IMR-90 (cell line): ENCODE measurements around the gene FCGR2B. TPM values are rescaled to one million over a fixed set of nuclear protein-coding genes. Genes with fewer than 3 reads are reported as not detected.

Experiments used
- ATAC-seq: fragments of 200-7000 bp; cut with Tn5 transposase; 2 replicates; pipeline ENCODE4 v1.9.1; 2020; ENCODE audit warnings: low read depth, mild to moderate bottlenecking, moderate library complexity
- BruUV-seq: library from RNA; stranded (reverse); fragments of 400-500 nt; replicated peaks from 2 replicates; lab custom pipeline; 2021; lab: Mats Ljungman, UMichigan
- CTCF ChIA-PET: fragments of 300-600 bp; formaldehyde crosslinking; extraction: SDS; loops from one replicate; lab custom pipeline; 2021; ENCODE audit warnings: antibody characterized with exemption; lab: Yijun Ruan, JAX
- POLR2A ChIA-PET: fragments of 300-600 bp; sonication (Branson Sonifier 250); formaldehyde crosslinking; loops from one replicate; lab custom pipeline; 2022; ENCODE audit warnings: antibody characterized with exemption; ENCODE audit not compliant: unreplicated experiment; lab: Charles Lee
- DNase-seq: peaks from one replicate; pipeline ENCODE4 v3.0.0; 2013
- H2AFZ ChIP-seq: replicated peaks from 2 replicates; pipeline ENCODE3; 2013; ENCODE audit warnings: low read length, mild to moderate bottlenecking; ENCODE audit not compliant: poor library complexity
- H2AK5ac ChIP-seq: 2 replicates; pipeline ENCODE4 v1.6.1; 2013; ENCODE audit warnings: low read depth, low read length, inconsistent platforms
- H2AK9ac ChIP-seq: replicated peaks from 2 replicates; pipeline ENCODE3; 2013; ENCODE audit warnings: mild to moderate bottlenecking, low read depth, low read length, moderate library complexity; ENCODE audit not compliant: poor library complexity
- H2BK120ac ChIP-seq: 2 replicates; pipeline ENCODE4 v1.6.1; 2013; ENCODE audit warnings: low read depth, low read length, inconsistent platforms
- H2BK15ac ChIP-seq: 3 replicates; pipeline ENCODE4 v1.6.1; 2013; ENCODE audit warnings: low read depth, low read length, inconsistent platforms
- H2BK20ac ChIP-seq: 2 replicates; pipeline ENCODE4 v1.6.1; 2013; ENCODE audit warnings: low read depth, mild to moderate bottlenecking, inconsistent platforms, low read length, moderate library complexity
- H2BK5ac ChIP-seq: 2 replicates; pipeline ENCODE4 v1.6.1; 2013; ENCODE audit warnings: mild to moderate bottlenecking, low read depth, low read length, inconsistent platforms; ENCODE audit not compliant: poor library complexity, severe bottlenecking
- H3K14ac ChIP-seq: replicated peaks from 2 replicates; pipeline ENCODE4 v1.6.1; 2013; ENCODE audit warnings: low read depth, low read length, inconsistent platforms
- H3K18ac ChIP-seq: 2 replicates; pipeline ENCODE4 v1.6.1; 2013; ENCODE audit warnings: low read depth, low read length, control low read depth
- H3K23ac ChIP-seq: 2 replicates; pipeline ENCODE4 v1.6.1; 2013; ENCODE audit warnings: low read depth, low read length, inconsistent platforms
- H3K27ac ChIP-seq: 2 replicates; pipeline ENCODE4 v1.5.1; 2013; ENCODE audit warnings: mild to moderate bottlenecking, control low read depth, low read length; ENCODE audit not compliant: insufficient read depth
- H3K27me3 ChIP-seq: 2 replicates; pipeline ENCODE4 v1.6.1; 2013; ENCODE audit warnings: low read length; ENCODE audit not compliant: control insufficient read depth, insufficient read depth
- H3K36me3 ChIP-seq: 2 replicates; pipeline ENCODE4 v1.6.1; 2013; ENCODE audit warnings: low read length, mixed read lengths; ENCODE audit not compliant: control insufficient read depth, insufficient read depth
- H3K4ac ChIP-seq: 2 replicates; pipeline ENCODE4 v1.6.1; 2013; ENCODE audit warnings: low read depth, low read length, inconsistent platforms
- H3K4me1 ChIP-seq: 2 replicates; pipeline ENCODE4 v1.6.1; 2013; ENCODE audit warnings: low read length, mixed read lengths; ENCODE audit not compliant: control insufficient read depth, insufficient read depth
- H3K4me2 ChIP-seq: 2 replicates; pipeline ENCODE4 v1.6.1; 2013; ENCODE audit warnings: low read depth, mild to moderate bottlenecking, control low read depth, low read length, moderate library complexity
- H3K4me3 ChIP-seq: 2 replicates; pipeline ENCODE4 v1.5.1; 2013; ENCODE audit warnings: low read depth, mild to moderate bottlenecking, control low read depth, low read length, moderate library complexity; ENCODE audit not compliant: insufficient read depth
- H3K56ac ChIP-seq: 2 replicates; pipeline ENCODE4 v1.6.1; 2013; ENCODE audit warnings: low read length, inconsistent platforms; ENCODE audit not compliant: insufficient read depth; ENCODE audit errors: extremely low read depth
- H3K79me1 ChIP-seq, 2 experiments: 2 replicates each; pipeline ENCODE4 v1.6.1; 2013; ENCODE audit warnings: low read length in 2 of 2, inconsistent platforms in 1 of 2, low read depth in 1 of 2
- H3K9ac ChIP-seq: 2 replicates; pipeline ENCODE4 v1.6.1; 2013; ENCODE audit warnings: low read depth, low read length, control low read depth
- H3K9me1 ChIP-seq: 2 replicates; pipeline ENCODE4 v1.6.1; 2013; ENCODE audit warnings: low read length, inconsistent platforms; ENCODE audit not compliant: insufficient read depth
- H3K9me3 ChIP-seq: 2 replicates; pipeline ENCODE4 v1.6.1; 2013; ENCODE audit warnings: low read length; ENCODE audit not compliant: control insufficient read depth, insufficient read depth
- H4K20me1 ChIP-seq: 2 replicates; pipeline ENCODE4 v1.6.1; 2013; ENCODE audit warnings: low read length, inconsistent platforms; ENCODE audit not compliant: insufficient read depth
- H4K5ac ChIP-seq: 2 replicates; pipeline ENCODE4 v1.6.1; 2013; ENCODE audit warnings: mild to moderate bottlenecking, low read depth, low read length, control low read depth
- H4K8ac ChIP-seq, 2 experiments: 2 replicates each; pipeline ENCODE4 v1.6.1; 2013; ENCODE audit warnings: low read depth in 2 of 2, low read length in 2 of 2, control low read depth in 1 of 2, inconsistent platforms in 1 of 2
- H4K91ac ChIP-seq: 2 replicates; pipeline ENCODE4 v1.6.1; 2013; ENCODE audit warnings: low read depth, low read length, inconsistent platforms; ENCODE audit not compliant: insufficient read depth
- BHLHE40 ChIP-seq: fragments of 150-350 bp; IDR thresholded peaks from 2 replicates; pipeline ENCODE4 v1.6.1; 2016; ENCODE audit warnings: mild to moderate bottlenecking, low read depth, low read length
- CEBPB ChIP-seq: IDR thresholded peaks from 2 replicates; pipeline ENCODE4 v1.6.1; 2012; ENCODE audit warnings: low read depth, low read length, improper control_type of control experiment
- FOS ChIP-seq: fragments of 150-350 bp; IDR thresholded peaks from 2 replicates; pipeline ENCODE4 v1.6.1; 2016; ENCODE audit warnings: low read depth, low read length
- MAFK ChIP-seq: IDR thresholded peaks from 2 replicates; pipeline ENCODE4 v1.6.1; 2012; ENCODE audit warnings: low read depth, low read length, improper control_type of control experiment
- POLR2A ChIP-seq: IDR thresholded peaks from 2 replicates; pipeline ENCODE4 v1.6.1; 2012; ENCODE audit warnings: mild to moderate bottlenecking, low read depth, low read length
- RAD21 ChIP-seq: IDR thresholded peaks from 2 replicates; pipeline ENCODE4 v1.6.1; 2012; ENCODE audit warnings: low read length, improper control_type of control experiment
- RCOR1 ChIP-seq: IDR thresholded peaks from 2 replicates; pipeline ENCODE4 v1.6.1; 2012; ENCODE audit warnings: mild to moderate bottlenecking, low read length, improper control_type of control experiment; ENCODE audit not compliant: insufficient replicate concordance
- USF2 ChIP-seq: fragments of 150-350 bp; IDR thresholded peaks from 2 replicates; pipeline ENCODE4 v1.6.1; 2017; ENCODE audit warnings: mild to moderate bottlenecking, antibody characterized with exemption, low read length, low read depth
- WGBS, 2 experiments: methylation state at CpG; one replicate each; pipeline versions ENCODE4 v1.1.5 to v1.1.7; 2013; ENCODE audit warnings: missing lambda C conversion rate in 2 of 2; ENCODE audit not compliant: insufficient read length in 1 of 2; ENCODE audit errors: extremely low coverage in 2 of 2; 5-methylcytosine and 5-hydroxymethylcytosine counted together
- dilution Hi-C: fragments of 300-500 bp; cut with HindIII; formaldehyde crosslinking; loops from one replicate; pipeline ENCODE4 v1.14.3; 2018; ENCODE audit warnings: low sequenced_read_pairs; ENCODE audit not compliant: unreplicated experiment
- in situ Hi-C: fragments of 300-500 bp; cut with MboI; formaldehyde crosslinking; loops from 3 replicates; pipeline ENCODE4 v1.14.3; 2019; ENCODE audit warnings: low sequenced_read_pairs, inconsistent platforms, mixed read lengths
- intact Hi-C: fragments of 100-400 bp; cut with micrococcal nuclease; formaldehyde crosslinking; loops from 2 replicates; pipeline ENCODE4 v1.10.0; 2022
- polyA plus RNA-seq, 3 experiments: library from polyadenylated mRNA; depleted of rRNA; stranded (reverse); fragments of >200 nt; gene quantifications; 2 replicates each; pipeline ENCODE4 v1.2.3, GENCODE V29; 2012; ENCODE audit warnings: low replicate concordance in 1 of 3
- total RNA-seq: library from RNA; depleted of rRNA; stranded (reverse); fragments of >200 nt; gene quantifications from 2 replicates; pipeline ENCODE4 v1.2.3, GENCODE V29; 2012

Gene FCGR2B
- total and polyA plus RNA-seq, 2 of the 4 experiments (the other 2 are of a cell fraction), result not detected

DNA sequence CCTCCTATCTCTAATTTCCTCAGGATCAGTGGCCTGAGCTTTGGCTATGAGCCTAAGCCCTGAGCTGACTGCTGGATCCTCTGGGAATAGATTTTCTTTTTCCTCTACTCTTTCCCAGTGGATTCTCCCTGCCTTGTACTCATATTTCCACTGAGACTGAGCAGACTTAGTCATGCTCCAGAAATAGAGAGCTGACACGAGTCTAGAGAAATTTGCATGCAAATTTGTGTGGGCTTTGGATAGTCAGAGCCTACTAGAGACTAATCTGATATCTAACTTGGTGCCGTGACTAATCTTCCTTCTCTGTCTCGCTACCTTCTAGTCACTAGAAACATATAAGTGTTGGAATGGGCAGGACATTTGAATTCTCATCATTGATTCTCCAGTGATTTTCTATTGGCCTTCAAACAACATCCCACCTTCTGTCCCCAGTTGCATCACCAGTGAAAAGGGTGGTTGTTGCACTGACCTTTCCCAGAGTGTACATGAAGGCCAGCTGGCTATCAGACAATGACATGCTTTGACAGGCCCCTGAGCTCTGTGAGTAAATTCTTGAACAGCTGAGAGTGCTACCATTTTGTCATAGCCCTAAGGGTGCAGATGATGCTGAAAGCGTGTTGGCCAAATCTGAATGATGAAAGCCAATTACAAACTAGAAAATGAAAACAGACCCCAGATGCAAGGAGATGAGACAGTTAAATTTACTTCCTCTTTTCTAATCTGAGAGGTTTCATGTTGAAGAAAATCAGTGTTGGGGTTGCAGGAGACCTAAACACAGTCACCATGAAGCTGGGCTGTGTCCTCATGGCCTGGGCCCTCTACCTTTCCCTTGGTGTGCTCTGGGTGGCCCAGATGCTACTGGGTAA is 43.8 kb downstream of the FCGR2B start, which contains the start of gene FCRLA:
Gene FCRLA (plus strand): TSS at position 748 of the 866 bp plus-strand sequence. CDS start 36 bp downstream, at position 784.
- Histone ChIP-seq H3K4me1 (peaks cover 11% of the 10 kb centered on the region), H3K27me3 (no peaks in the 10 kb centered on the region), H4K20me1 (peaks cover 4% of the 10 kb centered on the region; the same call in 1 of the 2 replicates), H4K91ac (peak within 1 kb of the TSS; percentile 28), H3K9me1 (peaks cover 6% of the 10 kb centered on the region; the same call in 1 of the 2 replicates), H3K56ac (peak within 1 kb of the TSS; percentile 33; the same call in 1 of the 2 replicates), H3K4me3 (no peak within 1 kb of the TSS), H3K4me2 (peak within 1 kb of the TSS; percentile 15; the same call in 1 of the 2 replicates), H3K18ac (peak within 1 kb of the TSS; percentile 48; the same call in 1 of the 2 replicates), H2AFZ (peak within 1 kb of the TSS; percentile 88), H3K27ac (peak within 1 kb of the TSS; percentile 24), H3K79me1 (no peaks in the 10 kb centered on the region), H4K8ac (peak within 1 kb of the TSS; percentile 6 to 61; a peak in 3 of 4 replicates), H2BK5ac (peak within 1 kb of the TSS; percentile 70), H3K36me3 (no peaks in the 10 kb centered on the region), H3K9me3 (no peaks in the 10 kb centered on the region), H2AK5ac (peak within 1 kb of the TSS; percentile 75), H2BK20ac (peak within 1 kb of the TSS; percentile 88), H3K9ac (no peak within 1 kb of the TSS), H2BK120ac (peak within 1 kb of the TSS; percentile 83), H3K4ac (peak within 1 kb of the TSS; percentile 81), H4K5ac (peak within 1 kb of the TSS; percentile 13; the same call in 1 of the 2 replicates), H3K23ac (peak within 1 kb of the TSS; percentile 46; the same call in 1 of the 2 replicates), H2BK15ac (peak within 1 kb of the TSS; percentile 78; the same call in 2 of the 3 replicates), H2AK9ac (peak within 1 kb of the TSS; percentile 2), H3K14ac (peak within 1 kb of the TSS; percentile 83)
- POLR2A ChIA-PET, result no interaction called here
- dilution Hi-C loops, result no loop called here
- in situ Hi-C loops, result no loop called here
- DNase-seq (peak; percentile 97), ATAC-seq (peak; percentile 93)
- intact Hi-C loops, result no loop called here
- WGBS, 2 experiments, result no CpG with 5 or more reads among the region's 4 CpGs
- no TSS peak for BruUV-seq
- TF ChIP-seq FOS (peak; percentile 78), POLR2A (no peak), RAD21 (0 out of 2 replicates have a peak, but pooled peaks have one; percentile 3), RCOR1 (no peak), BHLHE40 (peak; percentile 11; the same call in 1 of the 2 replicates), MAFK (no peak), CEBPB (peak; percentile 73), USF2 (no peak)
- CTCF ChIA-PET, result no interaction called here
